ENCODE data around the gene ENOPH1. TPM values are rescaled to one million over a fixed set of nuclear protein-coding genes. Genes with fewer than 3 reads are reported as not detected.

The ENOPH1 gene
- total and polyA plus RNA-seq, 9 of the 15 experiments (the other 6 are each of a cell fraction or from before 2014, with no cell fraction given), result 29.8 to 71.4 (median 48.9) TPM

DNA sequence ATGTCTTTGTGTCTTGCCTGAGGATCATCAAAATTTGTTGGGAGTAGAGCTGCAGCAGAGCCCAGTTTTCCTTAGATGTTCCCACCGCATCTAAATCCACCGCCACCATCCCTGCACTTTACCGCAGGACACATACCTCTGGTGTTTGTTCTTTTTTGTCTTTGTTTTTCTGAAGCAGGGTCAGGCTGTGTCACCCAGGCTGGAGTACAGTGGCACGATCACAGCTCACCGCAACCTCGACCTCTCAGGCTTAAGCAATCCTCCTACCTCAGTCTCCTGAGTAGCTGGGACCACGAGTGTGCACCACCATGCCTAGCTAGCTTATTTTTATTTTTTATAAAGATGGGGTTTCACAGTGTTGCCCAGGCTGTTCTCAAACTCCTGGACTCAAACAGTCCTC is 4.6 kb downstream of the ENOPH1 start:
- POLR2A ChIA-PET, result interaction anchor here (1.6 kb wide), 1 partner anchor 10 kb away, joined by 5 read pairs; no protein-coding TSS in a partner anchor

More for the DNA sequence above, 4.6 kb downstream of the ENOPH1 start:
- H3K79me2 ChIP-seq (ENCODE audit: control insufficient read depth, insufficient read depth, low read length), result peaks cover 96% of the 10 kb centered on the region
- ATAC-seq (no peak), FAIRE-seq (no peak), DNase-seq (ENCODE audit: extremely low read depth in 1 of 4, low spot score in 3 of 4) (no peak)
- H3K9me1 ChIP-seq (ENCODE audit: control insufficient read depth, insufficient read depth, low read length), result no peaks in the 10 kb centered on the region
- no peak overlapping the region for H3K4me3 ChIP-seq
- peaks cover 40% of the 10 kb centered on the region; the same call in 2 of the 3 replicates for H3K36me3 ChIP-seq (ENCODE audit: control insufficient read depth, insufficient read depth, low read length)
- 0 out of 2 replicates have a peak, but pooled peaks cover 1% of the 10 kb centered on the region for H3K9me3 ChIP-seq (replicated peaks; ENCODE audit: control insufficient read depth, insufficient read depth, low read depth, low read length)
- 88% methylated on average over 7 of the region's 7 CpGs for WGBS (ENCODE audit: insufficient coverage, low coverage, missing lambda C conversion rate)
- intact Hi-C loops (cut with micrococcal nuclease), result no loop called here
- H2AFZ ChIP-seq (ENCODE audit: low read depth, low read length), result no peak overlapping the region
- no peak overlapping the region for H3K27ac ChIP-seq (ENCODE audit: extremely low read depth, low read depth, low read length)
- no peak overlapping the region for H3K4me2 ChIP-seq (ENCODE audit: insufficient read depth, low read length)
- H4K20me1 ChIP-seq (replicated peaks; ENCODE audit: control insufficient read depth, insufficient read depth, low read length), result peaks cover 5% of the 10 kb centered on the region; the same call in 1 of the 2 replicates
- H3K9ac ChIP-seq (ENCODE audit: insufficient read depth in 1 of 2, low read depth in 2 of 2, low read length in 2 of 2), result no peak overlapping the region
- BruUV-seq (replicated peaks), result no TSS peak
- H3K4me1 ChIP-seq (replicated peaks in 1 of 2; ENCODE audit: control insufficient read depth in 2 of 2, insufficient read depth in 2 of 2, low read length in 2 of 2), result peaks cover 13 to 21% of the 10 kb centered on the region in 2 experiments; a peak in 4 of 5 replicates
- TF ChIP-seq DDX20 (tag; IDR thresholded peaks at IDR 0.05; ENCODE audit: low read depth) (no peak), SMARCA4 (IDR thresholded peaks at IDR 0.05) (no peak), PHF20 (IDR thresholded peaks at IDR 0.05; ENCODE audit: partially characterized antibody) (no peak), WHSC1 (IDR thresholded peaks at IDR 0.05; ENCODE audit: low read length) (no peak), ZNF639 (CRISPR knock-in tag; conservative IDR thresholded peaks at IDR 0.05 in 1 of 2, IDR thresholded peaks at IDR 0.05 in 1 of 2) (no peak), TCF7L2 (IDR thresholded peaks at IDR 0.05; ENCODE audit: low read depth, low read length) (no peak), RBBP5 (IDR thresholded peaks at IDR 0.05; ENCODE audit: borderline replicate concordance, insufficient read depth, low read length, poor library complexity, severe bottlenecking) (no peak), EGR1 (conservative IDR thresholded peaks at IDR 0.05) (no peak), ZNF274 (IDR thresholded peaks at IDR 0.05; ENCODE audit: borderline replicate concordance, low read depth, low read length) (no peak), NFE2 (IDR thresholded peaks at IDR 0.05; ENCODE audit: low read depth) (no peak), MBD2 (IDR thresholded peaks at IDR 0.05; ENCODE audit: borderline replicate concordance, low read depth) (no peak), MAFF (IDR thresholded peaks at IDR 0.05; ENCODE audit: low read length) (no peak), HNRNPL (IDR thresholded peaks at IDR 0.05; ENCODE audit: low read depth, low read length) (no peak), TOE1 (IDR thresholded peaks at IDR 0.05; ENCODE audit: borderline replicate concordance) (no peak), TOE1 (CRISPR knock-in tag; IDR thresholded peaks at IDR 0.05; ENCODE audit: borderline replicate concordance, low read depth) (no peak), HNRNPH1 (optimal IDR thresholded peaks at IDR 0.05; ENCODE audit: low read depth, low read length) (no peak), PTRF (tag; IDR thresholded peaks at IDR 0.05) (no peak)
- TF ChIP-seq, protein P1, sequence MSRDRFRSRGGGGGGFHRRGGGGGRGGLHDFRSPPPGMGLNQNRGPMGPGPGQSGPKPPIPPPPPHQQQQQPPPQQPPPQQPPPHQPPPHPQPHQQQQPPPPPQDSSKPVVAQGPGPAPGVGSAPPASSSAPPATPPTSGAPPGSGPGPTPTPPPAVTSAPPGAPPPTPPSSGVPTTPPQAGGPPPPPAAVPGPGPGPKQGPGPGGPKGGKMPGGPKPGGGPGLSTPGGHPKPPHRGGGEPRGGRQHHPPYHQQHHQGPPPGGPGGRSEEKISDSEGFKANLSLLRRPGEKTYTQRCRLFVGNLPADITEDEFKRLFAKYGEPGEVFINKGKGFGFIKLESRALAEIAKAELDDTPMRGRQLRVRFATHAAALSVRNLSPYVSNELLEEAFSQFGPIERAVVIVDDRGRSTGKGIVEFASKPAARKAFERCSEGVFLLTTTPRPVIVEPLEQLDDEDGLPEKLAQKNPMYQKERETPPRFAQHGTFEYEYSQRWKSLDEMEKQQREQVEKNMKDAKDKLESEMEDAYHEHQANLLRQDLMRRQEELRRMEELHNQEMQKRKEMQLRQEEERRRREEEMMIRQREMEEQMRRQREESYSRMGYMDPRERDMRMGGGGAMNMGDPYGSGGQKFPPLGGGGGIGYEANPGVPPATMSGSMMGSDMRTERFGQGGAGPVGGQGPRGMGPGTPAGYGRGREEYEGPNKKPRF (IDR thresholded peaks at IDR 0.05; ENCODE audit: low read depth, low read length), result no peak
- TF ChIP-seq, protein P2, sequence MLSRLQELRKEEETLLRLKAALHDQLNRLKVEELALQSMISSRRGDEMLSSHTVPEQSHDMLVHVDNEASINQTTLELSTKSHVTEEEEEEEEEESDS (CRISPR knock-in tag; IDR thresholded peaks at IDR 0.05), result no peak
- in situ Hi-C loops (cut with MboI), result no loop called here
- no peaks in the 10 kb centered on the region for H3K27me3 ChIP-seq (ENCODE audit: control insufficient read depth in 2 of 2, insufficient read depth in 2 of 2, low read length in 2 of 2)
- CTCF ChIA-PET (ENCODE audit: low intra/inter-chr PET ratio), result no interaction called here
